Ishikawa (cell line): ENCODE measurements around the gene DOC2B.

Source experiments
- CEBPB ChIP-seq: IDR thresholded peaks from 2 replicates; pipeline ENCODE4 v1.6.1; 2012
- CREB1 ChIP-seq: IDR thresholded peaks from 2 replicates; pipeline ENCODE4 v1.6.1; 2012; ENCODE audit warnings: low read depth
- EGR1 ChIP-seq: IDR thresholded peaks from 2 replicates; pipeline ENCODE4 v1.6.1; 2012
- EP300 ChIP-seq: IDR thresholded peaks from 2 replicates; pipeline ENCODE4 v1.6.1; 2012; ENCODE audit warnings: borderline replicate concordance
- FOXM1 ChIP-seq: IDR thresholded peaks from 2 replicates; pipeline ENCODE4 v1.6.1; 2012; ENCODE audit warnings: low read depth, borderline replicate concordance
- NFIC ChIP-seq: IDR thresholded peaks from 2 replicates; pipeline ENCODE4 v1.6.1; 2012
- RAD21 ChIP-seq: IDR thresholded peaks from 2 replicates; pipeline ENCODE4 v1.6.1; 2012; ENCODE audit warnings: low read depth
- REST ChIP-seq: IDR thresholded peaks from 2 replicates; pipeline ENCODE4 v1.6.1; 2012; ENCODE audit warnings: low read depth, mild to moderate bottlenecking
- TAF1 ChIP-seq: IDR thresholded peaks from 2 replicates; pipeline ENCODE4 v1.6.1; 2012; ENCODE audit warnings: low read depth, mild to moderate bottlenecking
- TCF12 ChIP-seq: IDR thresholded peaks from 2 replicates; pipeline ENCODE4 v1.6.1; 2012; ENCODE audit warnings: low read depth
- TEAD4 ChIP-seq: IDR thresholded peaks from 2 replicates; pipeline ENCODE4 v1.6.1; 2012
- YY1 ChIP-seq: IDR thresholded peaks from 2 replicates; pipeline ENCODE4 v1.6.1; 2012; ENCODE audit warnings: low read depth
- ZBTB7A ChIP-seq: IDR thresholded peaks from 2 replicates; pipeline ENCODE4 v1.6.1; 2012; ENCODE audit warnings: low read depth
- TF ChIP-seq, protein P1 (sequence below): IDR thresholded peaks from 2 replicates; pipeline ENCODE4 v1.6.1; 2012
- TF ChIP-seq, protein P2 (sequence below): IDR thresholded peaks from 2 replicates; pipeline ENCODE4 v1.6.1; 2012

DOC2B gene

GRCh38 chr17:189444-189843 lies 8.0 kb upstream of the DOC2B start:
- TF ChIP-seq EP300: no peak
- TF ChIP-seq, protein P1, sequence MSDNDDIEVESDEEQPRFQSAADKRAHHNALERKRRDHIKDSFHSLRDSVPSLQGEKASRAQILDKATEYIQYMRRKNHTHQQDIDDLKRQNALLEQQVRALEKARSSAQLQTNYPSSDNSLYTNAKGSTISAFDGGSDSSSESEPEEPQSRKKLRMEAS: no peak
- no peak for TF ChIP-seq CREB1
- TF ChIP-seq NFIC: no peak
- no peak for TF ChIP-seq EGR1
- no peak for TF ChIP-seq TCF12
- TF ChIP-seq ZBTB7A: no peak
- no peak for TF ChIP-seq CEBPB
- no peak for TF ChIP-seq TEAD4
- no peak for TF ChIP-seq TAF1
- TF ChIP-seq RAD21: no peak
- TF ChIP-seq YY1: no peak
- TF ChIP-seq REST: no peak
- no peak for TF ChIP-seq FOXM1
- TF ChIP-seq, protein P2, sequence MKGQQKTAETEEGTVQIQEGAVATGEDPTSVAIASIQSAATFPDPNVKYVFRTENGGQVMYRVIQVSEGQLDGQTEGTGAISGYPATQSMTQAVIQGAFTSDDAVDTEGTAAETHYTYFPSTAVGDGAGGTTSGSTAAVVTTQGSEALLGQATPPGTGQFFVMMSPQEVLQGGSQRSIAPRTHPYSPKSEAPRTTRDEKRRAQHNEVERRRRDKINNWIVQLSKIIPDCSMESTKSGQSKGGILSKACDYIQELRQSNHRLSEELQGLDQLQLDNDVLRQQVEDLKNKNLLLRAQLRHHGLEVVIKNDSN: no peak

GRCh38 chr17:187130-187529 lies 5.7 kb upstream of the DOC2B start:
- TF ChIP-seq, protein P1: no peak
- no peak for TF ChIP-seq CREB1
- no peak for TF ChIP-seq FOXM1
- no peak for TF ChIP-seq TCF12
- TF ChIP-seq, protein P2: no peak
- TF ChIP-seq EP300: no peak

DNA sequence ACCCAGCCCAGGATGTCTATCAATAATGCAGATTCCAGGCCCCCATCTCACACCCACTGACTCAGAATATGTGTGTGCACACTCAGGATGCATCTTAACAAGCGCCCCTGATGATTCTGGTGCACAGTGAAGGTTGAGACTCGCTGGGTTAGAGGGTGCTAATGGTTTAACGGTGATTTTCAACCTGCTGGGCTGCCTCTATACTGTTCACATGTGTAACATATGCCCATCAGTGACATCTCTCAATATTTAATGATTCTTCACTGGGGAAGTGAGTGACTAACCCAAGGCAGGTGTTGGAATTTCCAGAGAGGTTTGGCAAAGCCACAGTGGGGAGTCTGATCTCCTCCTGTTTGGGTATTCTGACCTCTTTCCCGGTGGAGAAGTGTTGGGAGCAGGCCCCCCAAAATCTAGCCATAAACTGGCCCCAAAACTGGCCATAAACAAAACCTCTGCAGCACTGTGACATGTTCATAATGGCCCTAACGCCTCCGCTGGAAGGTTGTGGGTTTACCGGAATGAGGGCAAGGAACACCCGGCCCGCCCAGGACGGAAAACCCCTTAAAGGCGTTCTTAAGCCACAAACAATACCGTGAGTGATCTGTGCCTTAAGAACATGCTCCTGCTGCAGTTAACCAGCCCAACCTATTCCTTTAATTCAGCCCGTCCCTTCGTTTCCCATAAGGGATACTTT lies 4.1 kb upstream of the DOC2B start:
- no peak for TF ChIP-seq CEBPB
- TF ChIP-seq, protein P1: no peak
- TF ChIP-seq TCF12: no peak
- no peak for TF ChIP-seq NFIC
- TF ChIP-seq RAD21: no peak
- no peak for TF ChIP-seq TEAD4
- TF ChIP-seq CREB1: no peak
- no peak for TF ChIP-seq EGR1
- no peak for TF ChIP-seq ZBTB7A
- no peak for TF ChIP-seq YY1
- no peak for TF ChIP-seq REST
- TF ChIP-seq, protein P2: no peak
- no peak for TF ChIP-seq EP300
- no peak for TF ChIP-seq FOXM1
- no peak for TF ChIP-seq TAF1

DNA sequence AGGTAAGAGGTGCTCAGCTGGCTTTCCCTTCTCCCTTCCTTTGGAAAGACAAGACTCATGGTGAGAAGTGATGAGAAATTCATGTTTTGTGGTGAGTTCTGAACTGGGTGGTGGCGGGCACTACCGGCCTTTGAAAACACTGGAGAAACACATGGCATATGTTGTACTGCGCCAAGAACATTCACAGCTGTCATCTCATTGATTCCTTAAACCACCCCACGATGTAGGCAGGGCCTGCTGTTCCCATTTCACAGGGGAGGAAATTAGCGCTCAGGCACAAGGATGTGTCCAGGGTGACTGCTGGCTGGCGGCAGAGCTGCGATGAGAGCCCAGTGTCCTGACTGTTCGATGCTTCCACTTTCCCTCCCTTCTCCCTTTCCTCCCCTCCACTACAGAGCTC lies 1.6 kb upstream of the DOC2B start:
- TF ChIP-seq TCF12: no peak
- no peak for TF ChIP-seq EGR1
- no peak for TF ChIP-seq ZBTB7A
- no peak for TF ChIP-seq CEBPB
- TF ChIP-seq CREB1: no peak
- TF ChIP-seq, protein P1: no peak
- TF ChIP-seq, protein P2: no peak
- no peak for TF ChIP-seq TAF1
- no peak for TF ChIP-seq FOXM1
- TF ChIP-seq TEAD4: no peak
- TF ChIP-seq YY1: no peak
- no peak for TF ChIP-seq NFIC
- no peak for TF ChIP-seq REST
- no peak for TF ChIP-seq RAD21
- TF ChIP-seq EP300: no peak
